Neural cell (in vitro differentiated cells): ENCODE data around the gene PROX2.

Source experiments
- POLR2AphosphoS5 ChIP-seq: IDR thresholded peaks from 2 replicates; pipeline ENCODE4 v1.6.1; 2012
- REST ChIP-seq: IDR thresholded peaks from 2 replicates; pipeline ENCODE4 v1.6.1; 2012; ENCODE audit warnings: borderline replicate concordance

GRCh38 chr14:74911704-74912103 is 35.8 kb upstream of the PROX2 start:
- TF ChIP-seq REST = no peak
- no peak for TF ChIP-seq POLR2AphosphoS5
